Stomach (tissue), 9 donors: ENCODE results near the gene KLHDC10. TPM values are rescaled to one million over a fixed set of nuclear protein-coding genes. Genes with fewer than 3 reads are reported as not detected.
A peak's percentile ranks its signal among the peaks of the same experiment; 100 is the strongest.
"Not testable (repeated sequence)": the region's sequence is repeated elsewhere in the genome, so short reads cannot be mapped to it uniquely, and the experiment has no call there.

ENCODE experiments used
- DNase-seq, 2 donors: peaks; one replicate each; pipeline versions ENCODE4 v3.0.0 to v3.0.0-alpha.2; 2013 to 2019
- H3K27ac ChIP-seq, 5 donors: fragments of 200-600 bp in 4 of 5; sonication (generic) in 4 of 5; one replicate each; pipeline ENCODE4 v1.5.1; 2013 to 2019; ENCODE audit warnings: mild to moderate bottlenecking in 1 of 5, moderate library complexity in 1 of 5
- H3K27me3 ChIP-seq, 3 donors: fragments of 200-600 bp; sonication (generic); one replicate each; pipeline ENCODE4 v1.5.1; 2017 to 2019; ENCODE audit warnings: mixed run types in 1 of 3
- H3K36me3 ChIP-seq, 4 donors: fragments of 200-600 bp; sonication (generic); 1 replicate in 3 of 4; 2 replicates in 1 of 4; pipeline ENCODE4 v1.5.1; 2016 to 2019
- H3K4me1 ChIP-seq, 4 donors: fragments of 200-600 bp; sonication (generic); one replicate each; pipeline ENCODE4 v1.5.1; 2016 to 2019
- H3K4me3 ChIP-seq, 4 donors: fragments of 200-600 bp; sonication (generic) in 3 of 4; one replicate each; pipeline ENCODE4 v1.5.1; 2016 to 2019; ENCODE audit warnings: mild to moderate bottlenecking in 1 of 4
- H3K9me3 ChIP-seq, 4 donors: fragments of 200-600 bp; sonication (generic); one replicate each; pipeline ENCODE4 v1.5.1; 2016 to 2019
- CTCF ChIP-seq, 7 experiments: fragments of 450-650 bp in 4 of 7; fragments of 200-600 bp in 3 of 7; sonication (generic) in 3 of 7; IDR thresholded peaks; one replicate each; pipeline ENCODE4 v1.5.1; 2016 to 2019; ENCODE audit warnings: antibody characterized with exemption in 7 of 7, control low read depth in 2 of 7, mild to moderate bottlenecking in 1 of 7
- EP300 ChIP-seq: sonication (generic); formaldehyde crosslinking; IDR thresholded peaks from one replicate; pipeline ENCODE4 v1.6.1; 2017; ENCODE audit warnings: antibody characterized with exemption
- POLR2A ChIP-seq, 4 donors: fragments of 450-650 bp; IDR thresholded peaks; one replicate each; pipeline ENCODE4 v1.6.1; 2016; ENCODE audit warnings: antibody characterized with exemption in 4 of 4, control low read depth in 2 of 4, mild to moderate bottlenecking in 1 of 4, moderate library complexity in 1 of 4
- POLR2AphosphoS5 ChIP-seq, 3 donors: sonication (generic); formaldehyde crosslinking; IDR thresholded peaks; one replicate each; pipeline ENCODE4 v1.6.1; 2016; ENCODE audit warnings: antibody characterized with exemption in 3 of 3
- WGBS, 5 donors: extraction: QIAGEN DNeasy Blood & Tissue Kit in 3 of 5; methylation state at CpG; one replicate each; pipeline versions ENCODE4 v1.1.5 to v1.1.7; 2013 to 2018; 5-methylcytosine and 5-hydroxymethylcytosine counted together
- intact Hi-C: fragments of 100-400 bp; cut with DNase I; formaldehyde crosslinking; loops from one replicate; pipeline ENCODE4 v1.15.1; 2023; ENCODE audit warnings: low total_unique reads
- polyA plus RNA-seq, 3 donors: library from polyadenylated mRNA; stranded (reverse); fragments of 200-250 nt; gene quantifications; one replicate each; pipeline ENCODE4 v1.2.3, GENCODE V29; 2013
- total RNA-seq, 5 donors: library from RNA; depleted of rRNA; stranded (reverse); fragments of >200 nt; gene quantifications; one replicate each; pipeline versions ENCODE4 v1.1.0 to v1.2.3, GENCODE V29; 2014 to 2016
- donor health status: healthy with polysubstance abuse.
- donor health status: Bipolar disorder and iron deficiency.
- donor health status: healthy.

Gene KLHDC10
- total and polyA plus RNA-seq, 8 donors, result 5.8 to 49.0 (median 22.5) TPM

- Histone ChIP-seq H3K36me3 (peaks cover 0 to 6% (median 0%) of the 10 kb centered on the region in 4 donors), H3K27ac (no peak overlapping the region), H3K9me3 (no peaks in the 10 kb centered on the region), H3K4me1 (peaks cover 0 to 58% (median 33%) of the 10 kb centered on the region in 4 donors), H3K4me3 (no peak overlapping the region), H3K27me3 (no peaks in the 10 kb centered on the region)
- WGBS, 5 donors, result 88 to 95% (median 92%) methylated on average over 11 of the region's 11 CpGs
- DNase-seq, result no peak
- TF ChIP-seq CTCF (IDR thresholded peaks at IDR 0.05), result peak in 5 of 7 experiments; percentile 17 to 52 (median 32)
- no peak for TF ChIP-seq POLR2A (IDR thresholded peaks at IDR 0.05)
- intact Hi-C loops, result no loop called here
Measured at GRCh38 chr7:130084037-130084875, 13.9 kb downstream of the KLHDC10 start.

GRCh38 chr7:130085235-130085634 lies 14.9 kb downstream of the KLHDC10 start:
- H3K9me3 ChIP-seq, H3K27ac ChIP-seq, intact Hi-C loops, H3K4me3 ChIP-seq, DNase-seq, H3K27me3 ChIP-seq, H3K36me3 ChIP-seq: not testable (repeated sequence)
- peaks cover 0 to 58% (median 33%) of the 10 kb centered on the region in 4 donors for H3K4me1 ChIP-seq
- 78 to 99% (median 89%) methylated on average over 5 of the region's 5 CpGs for WGBS, 5 donors

GRCh38 chr7:130086938-130087337 lies 16.6 kb downstream of the KLHDC10 start:
- H3K4me1 ChIP-seq, result peaks cover 0 to 55% (median 31%) of the 10 kb centered on the region in 4 donors
- H3K27me3 ChIP-seq, result no peaks in the 10 kb centered on the region
- no peak overlapping the region for H3K4me3 ChIP-seq
- intact Hi-C loops, result no loop called here
- no peak overlapping the region for H3K27ac ChIP-seq
- H3K36me3 ChIP-seq, result no peaks in the 10 kb centered on the region
- TF ChIP-seq POLR2A (IDR thresholded peaks at IDR 0.05), result no peak
- no peak for TF ChIP-seq EP300
- no peaks in the 10 kb centered on the region for H3K9me3 ChIP-seq
- no peak for DNase-seq

- H3K4me1 ChIP-seq, result peaks cover 0 to 51% (median 29%) of the 10 kb centered on the region in 4 donors
- intact Hi-C loops, result no loop called here
- no peaks in the 10 kb centered on the region for H3K9me3 ChIP-seq
- no peak overlapping the region for H3K4me3 ChIP-seq
- 40 to 59% (median 52%) methylated on average over 1 of the region's 1 CpG for WGBS, 5 donors
- TF ChIP-seq EP300 (no peak), POLR2AphosphoS5 (IDR thresholded peaks at IDR 0.05) (no peak), CTCF (IDR thresholded peaks at IDR 0.05) (no peak), POLR2A (IDR thresholded peaks at IDR 0.05) (no peak)
- DNase-seq, result no peak
- no peaks in the 10 kb centered on the region for H3K36me3 ChIP-seq
- H3K27ac ChIP-seq, result no peak overlapping the region
- no peaks in the 10 kb centered on the region for H3K27me3 ChIP-seq
Measured at GRCh38 chr7:130087364-130087763, 17.0 kb downstream of the KLHDC10 start.

GRCh38 chr7:130090745-130091532 lies 20.6 kb downstream of the KLHDC10 start:
- peaks cover 0 to 35% (median 13%) of the 10 kb centered on the region in 4 donors for H3K4me1 ChIP-seq
- no peak for DNase-seq
- H3K27me3 ChIP-seq, result no peaks in the 10 kb centered on the region
- intact Hi-C loops, result no loop called here
- 58 to 70% (median 66%) methylated on average over 4 of the region's 4 CpGs for WGBS, 5 donors
- no peak overlapping the region for H3K4me3 ChIP-seq
- H3K36me3 ChIP-seq, result no peaks in the 10 kb centered on the region
- no peaks in the 10 kb centered on the region for H3K9me3 ChIP-seq
- TF ChIP-seq CTCF (IDR thresholded peaks at IDR 0.05) (no peak), EP300 (no peak), POLR2AphosphoS5 (IDR thresholded peaks at IDR 0.05) (no peak), POLR2A (IDR thresholded peaks at IDR 0.05) (no peak)
- no peak overlapping the region for H3K27ac ChIP-seq
